IMR-90 (cell line): Measurements from ENCODE around the gene HLA-B. TPM values are rescaled to one million over a fixed set of nuclear protein-coding genes. Genes with fewer than 3 reads are reported as not detected.
"Not testable (repeated sequence)": the region's sequence is repeated elsewhere in the genome, so short reads cannot be mapped to it uniquely, and the experiment has no call there.

Experiments used
- ATAC-seq: fragments of 200-7000 bp; cut with Tn5 transposase; 2 replicates; pipeline ENCODE4 v1.9.1; 2020; ENCODE audit warnings: low read depth, mild to moderate bottlenecking, moderate library complexity
- BruUV-seq: library from RNA; stranded (reverse); fragments of 400-500 nt; replicated peaks from 2 replicates; lab custom pipeline; 2021; lab: Mats Ljungman, UMichigan
- CTCF ChIA-PET: fragments of 300-600 bp; formaldehyde crosslinking; extraction: SDS; loops from one replicate; lab custom pipeline; 2021; ENCODE audit warnings: antibody characterized with exemption; lab: Yijun Ruan, JAX
- POLR2A ChIA-PET: fragments of 300-600 bp; sonication (Branson Sonifier 250); formaldehyde crosslinking; loops from one replicate; lab custom pipeline; 2022; ENCODE audit warnings: antibody characterized with exemption; ENCODE audit not compliant: unreplicated experiment; lab: Charles Lee
- DNase-seq: peaks from one replicate; pipeline ENCODE4 v3.0.0; 2013
- H2AFZ ChIP-seq: replicated peaks from 2 replicates; pipeline ENCODE3; 2013; ENCODE audit warnings: low read length, mild to moderate bottlenecking; ENCODE audit not compliant: poor library complexity
- H2AK5ac ChIP-seq: 2 replicates; pipeline ENCODE4 v1.6.1; 2013; ENCODE audit warnings: low read depth, low read length, inconsistent platforms
- H2AK9ac ChIP-seq: replicated peaks from 2 replicates; pipeline ENCODE3; 2013; ENCODE audit warnings: mild to moderate bottlenecking, low read depth, low read length, moderate library complexity; ENCODE audit not compliant: poor library complexity
- H2BK120ac ChIP-seq: 2 replicates; pipeline ENCODE4 v1.6.1; 2013; ENCODE audit warnings: low read depth, low read length, inconsistent platforms
- H2BK15ac ChIP-seq: 3 replicates; pipeline ENCODE4 v1.6.1; 2013; ENCODE audit warnings: low read depth, low read length, inconsistent platforms
- H2BK20ac ChIP-seq: 2 replicates; pipeline ENCODE4 v1.6.1; 2013; ENCODE audit warnings: low read depth, mild to moderate bottlenecking, inconsistent platforms, low read length, moderate library complexity
- H2BK5ac ChIP-seq: 2 replicates; pipeline ENCODE4 v1.6.1; 2013; ENCODE audit warnings: mild to moderate bottlenecking, low read depth, low read length, inconsistent platforms; ENCODE audit not compliant: poor library complexity, severe bottlenecking
- H3K14ac ChIP-seq: replicated peaks from 2 replicates; pipeline ENCODE4 v1.6.1; 2013; ENCODE audit warnings: low read depth, low read length, inconsistent platforms
- H3K18ac ChIP-seq: 2 replicates; pipeline ENCODE4 v1.6.1; 2013; ENCODE audit warnings: low read depth, low read length, control low read depth
- H3K23ac ChIP-seq: 2 replicates; pipeline ENCODE4 v1.6.1; 2013; ENCODE audit warnings: low read depth, low read length, inconsistent platforms
- H3K27ac ChIP-seq: 2 replicates; pipeline ENCODE4 v1.5.1; 2013; ENCODE audit warnings: mild to moderate bottlenecking, control low read depth, low read length; ENCODE audit not compliant: insufficient read depth
- H3K27me3 ChIP-seq: 2 replicates; pipeline ENCODE4 v1.6.1; 2013; ENCODE audit warnings: low read length; ENCODE audit not compliant: control insufficient read depth, insufficient read depth
- H3K36me3 ChIP-seq: 2 replicates; pipeline ENCODE4 v1.6.1; 2013; ENCODE audit warnings: low read length, mixed read lengths; ENCODE audit not compliant: control insufficient read depth, insufficient read depth
- H3K4ac ChIP-seq: 2 replicates; pipeline ENCODE4 v1.6.1; 2013; ENCODE audit warnings: low read depth, low read length, inconsistent platforms
- H3K4me1 ChIP-seq: 2 replicates; pipeline ENCODE4 v1.6.1; 2013; ENCODE audit warnings: low read length, mixed read lengths; ENCODE audit not compliant: control insufficient read depth, insufficient read depth
- H3K4me2 ChIP-seq: 2 replicates; pipeline ENCODE4 v1.6.1; 2013; ENCODE audit warnings: low read depth, mild to moderate bottlenecking, control low read depth, low read length, moderate library complexity
- H3K4me3 ChIP-seq: 2 replicates; pipeline ENCODE4 v1.5.1; 2013; ENCODE audit warnings: low read depth, mild to moderate bottlenecking, control low read depth, low read length, moderate library complexity; ENCODE audit not compliant: insufficient read depth
- H3K56ac ChIP-seq: 2 replicates; pipeline ENCODE4 v1.6.1; 2013; ENCODE audit warnings: low read length, inconsistent platforms; ENCODE audit not compliant: insufficient read depth; ENCODE audit errors: extremely low read depth
- H3K79me1 ChIP-seq, 2 experiments: 2 replicates each; pipeline ENCODE4 v1.6.1; 2013; ENCODE audit warnings: low read length in 2 of 2, inconsistent platforms in 1 of 2, low read depth in 1 of 2
- H3K9ac ChIP-seq: 2 replicates; pipeline ENCODE4 v1.6.1; 2013; ENCODE audit warnings: low read depth, low read length, control low read depth
- H3K9me1 ChIP-seq: 2 replicates; pipeline ENCODE4 v1.6.1; 2013; ENCODE audit warnings: low read length, inconsistent platforms; ENCODE audit not compliant: insufficient read depth
- H3K9me3 ChIP-seq: 2 replicates; pipeline ENCODE4 v1.6.1; 2013; ENCODE audit warnings: low read length; ENCODE audit not compliant: control insufficient read depth, insufficient read depth
- H4K20me1 ChIP-seq: 2 replicates; pipeline ENCODE4 v1.6.1; 2013; ENCODE audit warnings: low read length, inconsistent platforms; ENCODE audit not compliant: insufficient read depth
- H4K5ac ChIP-seq: 2 replicates; pipeline ENCODE4 v1.6.1; 2013; ENCODE audit warnings: mild to moderate bottlenecking, low read depth, low read length, control low read depth
- H4K8ac ChIP-seq, 2 experiments: 2 replicates each; pipeline ENCODE4 v1.6.1; 2013; ENCODE audit warnings: low read depth in 2 of 2, low read length in 2 of 2, control low read depth in 1 of 2, inconsistent platforms in 1 of 2
- H4K91ac ChIP-seq: 2 replicates; pipeline ENCODE4 v1.6.1; 2013; ENCODE audit warnings: low read depth, low read length, inconsistent platforms; ENCODE audit not compliant: insufficient read depth
- WGBS, 2 experiments: methylation state at CpG; one replicate each; pipeline versions ENCODE4 v1.1.5 to v1.1.7; 2013; ENCODE audit warnings: missing lambda C conversion rate in 2 of 2; ENCODE audit not compliant: insufficient read length in 1 of 2; ENCODE audit errors: extremely low coverage in 2 of 2; 5-methylcytosine and 5-hydroxymethylcytosine counted together
- dilution Hi-C: fragments of 300-500 bp; cut with HindIII; formaldehyde crosslinking; loops from one replicate; pipeline ENCODE4 v1.14.3; 2018; ENCODE audit warnings: low sequenced_read_pairs; ENCODE audit not compliant: unreplicated experiment
- in situ Hi-C: fragments of 300-500 bp; cut with MboI; formaldehyde crosslinking; loops from 3 replicates; pipeline ENCODE4 v1.14.3; 2019; ENCODE audit warnings: low sequenced_read_pairs, inconsistent platforms, mixed read lengths
- intact Hi-C: fragments of 100-400 bp; cut with micrococcal nuclease; formaldehyde crosslinking; loops from 2 replicates; pipeline ENCODE4 v1.10.0; 2022
- polyA plus RNA-seq, 3 experiments: library from polyadenylated mRNA; depleted of rRNA; stranded (reverse); fragments of >200 nt; gene quantifications; 2 replicates each; pipeline ENCODE4 v1.2.3, GENCODE V29; 2012; ENCODE audit warnings: low replicate concordance in 1 of 3
- total RNA-seq: library from RNA; depleted of rRNA; stranded (reverse); fragments of >200 nt; gene quantifications from 2 replicates; pipeline ENCODE4 v1.2.3, GENCODE V29; 2012

Gene HLA-B
- total and polyA plus RNA-seq, 2 of the 4 experiments (the other 2 are of a cell fraction) = 44.1 to 309 TPM

DNA sequence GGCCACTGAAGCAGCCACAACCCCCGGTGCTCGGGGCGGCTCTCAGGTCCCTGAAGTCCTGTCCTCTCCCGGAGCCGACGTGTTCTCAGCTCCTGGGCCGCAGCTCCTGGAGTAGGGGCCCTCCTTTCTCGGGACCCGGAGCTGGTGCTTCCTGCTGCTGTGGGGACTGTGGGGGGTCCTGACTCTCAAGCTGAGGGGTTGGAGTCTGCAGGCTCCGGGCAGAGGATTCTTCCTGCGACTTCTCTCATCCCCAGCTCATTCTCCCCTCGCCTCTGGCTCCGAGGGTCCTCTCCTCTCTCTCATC, 47.0 kb upstream of the HLA-B start:
- Histone ChIP-seq H3K4me3 (peak overlapping the region; percentile 83), H3K79me1 (peaks cover 4 to 56% of the 10 kb centered on the region in 2 experiments; a peak in 3 of 4 replicates), H2AFZ (peak overlapping the region; percentile 94), H4K8ac (peak overlapping the region in 1 of 2 experiments; percentile 65; a peak in 1 of 4 replicates), H3K27ac (peak overlapping the region; percentile 11; the same call in 1 of the 2 replicates), H2AK5ac (peak overlapping the region; percentile 64; the same call in 1 of the 2 replicates), H3K4me2 (peak overlapping the region; percentile 96), H2BK5ac (peak overlapping the region; percentile 47), H3K14ac (peak overlapping the region; percentile 85; the same call in 1 of the 2 replicates), H4K20me1 (peaks cover 43% of the 10 kb centered on the region), H3K9ac (peak overlapping the region; percentile 85), H2AK9ac (peak overlapping the region; percentile 93)
- H3K56ac ChIP-seq, POLR2A ChIA-PET, dilution Hi-C loops, CTCF ChIA-PET, DNase-seq, H4K5ac ChIP-seq, H3K4me1 ChIP-seq, H3K27me3 ChIP-seq, H3K36me3 ChIP-seq, H2BK120ac ChIP-seq, H3K4ac ChIP-seq, H2BK15ac ChIP-seq, H3K9me1 ChIP-seq, H2BK20ac ChIP-seq, ATAC-seq, H3K18ac ChIP-seq, H3K23ac ChIP-seq, H3K9me3 ChIP-seq, H4K91ac ChIP-seq, BruUV-seq: not testable (repeated sequence)
- intact Hi-C loops = loop anchor here (5.0 kb wide), 1 partner anchor 88 kb away; no protein-coding TSS in a partner anchor
- in situ Hi-C loops = loop anchor here (5.0 kb wide), 1 partner anchor 38 kb away; no protein-coding TSS in a partner anchor
- no CpG with 5 or more reads among the region's 13 CpGs for WGBS, 2 experiments
